Mesothelial cell of epicardium (in vitro differentiated cells): Measurements from ENCODE around the gene GPR62. TPM values are rescaled to one million over a fixed set of nuclear protein-coding genes. Genes with fewer than 3 reads are reported as not detected.

ENCODE experiments used
- DNase-seq, 2 experiments: peaks; one replicate each; pipeline ENCODE4 v3.0.0; 2021; ENCODE audit warnings: low spot score in 2 of 2; ENCODE audit not compliant: unreplicated experiment in 2 of 2
- H3K27ac Mint-ChIP-seq: 2 replicates; pipeline ENCODE4 v1.8.0; 2021; ENCODE audit warnings: mixed read lengths
- H3K27me3 Mint-ChIP-seq: 2 replicates; pipeline ENCODE4 v1.8.0; 2021; ENCODE audit warnings: low read depth, mixed read lengths
- H3K36me3 Mint-ChIP-seq: 2 replicates; pipeline ENCODE4 v1.8.0; 2021; ENCODE audit warnings: mixed read lengths
- H3K4me1 Mint-ChIP-seq: 2 replicates; pipeline ENCODE4 v1.8.0; 2021; ENCODE audit warnings: mixed read lengths
- H3K4me3 Mint-ChIP-seq: 2 replicates; pipeline ENCODE4 v1.8.0; 2021; ENCODE audit warnings: mild to moderate bottlenecking, moderate library complexity, mixed read lengths
- H3K9me3 Mint-ChIP-seq: 2 replicates; pipeline ENCODE4 v1.8.0; 2021; ENCODE audit warnings: mixed read lengths
- CTCF ChIP-seq: fragments of 200-600 bp; sonication (generic); IDR thresholded peaks from one replicate; pipeline ENCODE4 v1.5.0; 2021; ENCODE audit warnings: antibody characterized with exemption; ENCODE audit not compliant: unreplicated experiment
- total RNA-seq: library from RNA; stranded (reverse); gene quantifications from 3 replicates; pipeline ENCODE4 v1.2.1, GENCODE V29; 2021

The GPR62 gene
- total RNA-seq, 1 donor from 2014 or later, result 0.22 TPM

GRCh38 chr3:51966016-51966415, 10.8 kb downstream of the GPR62 start:
- Mint-ChIP-seq H3K36me3 (no peaks in the 10 kb centered on the region), H3K4me3 (peak overlapping the region; percentile 78), H3K27me3 (no peaks in the 10 kb centered on the region), H3K27ac (peak overlapping the region; percentile 80), H3K9me3 (no peaks in the 10 kb centered on the region), H3K4me1 (peaks cover 36% of the 10 kb centered on the region)
- TF ChIP-seq CTCF, result no peak
- no peak for DNase-seq

GRCh38 chr3:51966486-51966885, 11.3 kb downstream of the GPR62 start:
- peaks cover 36% of the 10 kb centered on the region for H3K4me1 Mint-ChIP-seq
- no peaks in the 10 kb centered on the region for H3K36me3 Mint-ChIP-seq
- peak overlapping the region; percentile 78 for H3K4me3 Mint-ChIP-seq
- H3K27me3 Mint-ChIP-seq, result no peaks in the 10 kb centered on the region
- no peaks in the 10 kb centered on the region for H3K9me3 Mint-ChIP-seq
- no peak for TF ChIP-seq CTCF
- peak overlapping the region; percentile 85 for H3K27ac Mint-ChIP-seq
- DNase-seq, result no peak

GRCh38 chr3:51966922-51967383, 11.8 kb downstream of the GPR62 start:
- Mint-ChIP-seq H3K4me1 (peaks cover 36% of the 10 kb centered on the region), H3K4me3 (peak overlapping the region; percentile 78), H3K9me3 (no peaks in the 10 kb centered on the region), H3K27me3 (no peaks in the 10 kb centered on the region), H3K27ac (peak overlapping the region; percentile 85), H3K36me3 (no peaks in the 10 kb centered on the region)
- no peak for TF ChIP-seq CTCF
- no peak for DNase-seq

GRCh38 chr3:51967384-51968169, 12.4 kb downstream of the GPR62 start, which contains the start of gene PCBP4:
PCBP4 (minus strand) TSS chr3:51967454; CDS start chr3:51961240, 6,214 bp downstream.
- no peak for TF ChIP-seq CTCF
- DNase-seq, result peak in 1 of 2 experiments; percentile 70

GRCh38 chr3:51968170-51968775, 13.1 kb downstream of the GPR62 start:
- no peaks in the 10 kb centered on the region for H3K9me3 Mint-ChIP-seq
- H3K4me3 Mint-ChIP-seq, result peak overlapping the region; percentile 86
- no peaks in the 10 kb centered on the region for H3K27me3 Mint-ChIP-seq
- H3K4me1 Mint-ChIP-seq, result peaks cover 36% of the 10 kb centered on the region
- H3K36me3 Mint-ChIP-seq, result no peaks in the 10 kb centered on the region
- H3K27ac Mint-ChIP-seq, result peak overlapping the region; percentile 83
- DNase-seq, result no peak
- TF ChIP-seq CTCF, result no peak

More at GRCh38 chr3:51967384-51968169, 12.4 kb downstream of the GPR62 start, which contains the start of gene PCBP4:
- no peaks in the 10 kb centered on the region for H3K9me3 Mint-ChIP-seq
- H3K27me3 Mint-ChIP-seq, result no peaks in the 10 kb centered on the region
- peak within 1 kb of the TSS; percentile 86 for H3K4me3 Mint-ChIP-seq
- H3K27ac Mint-ChIP-seq, result peak within 1 kb of the TSS; percentile 85
- no peaks in the 10 kb centered on the region for H3K36me3 Mint-ChIP-seq
- peaks cover 36% of the 10 kb centered on the region for H3K4me1 Mint-ChIP-seq
